ENCODE data around the gene SLC4A7. TPM values are rescaled to one million over a fixed set of nuclear protein-coding genes. Genes with fewer than 3 reads are reported as not detected.

The SLC4A7 gene
- total RNA-seq, 2 donors from 2014 or later: 39.7 to 106 TPM

- no peak overlapping the region for H3K4me3 Mint-ChIP-seq
- H3K4me1 Mint-ChIP-seq (ENCODE audit: low read depth in 2 of 2): no peaks in the 10 kb centered on the region
- no peak for ATAC-seq
- H3K36me3 Mint-ChIP-seq: no peaks in the 10 kb centered on the region
- no peak overlapping the region for H3K27ac Mint-ChIP-seq
- H3K27me3 Mint-ChIP-seq: peaks cover 0 to 4% of the 10 kb centered on the region in 2 donors
- no peaks in the 10 kb centered on the region for H3K9me3 Mint-ChIP-seq
- DNase-seq (ENCODE audit: low spot score): no peak
Observed at GRCh38 chr3:27507111-27507510, 22.9 kb upstream of the SLC4A7 start.

DNA sequence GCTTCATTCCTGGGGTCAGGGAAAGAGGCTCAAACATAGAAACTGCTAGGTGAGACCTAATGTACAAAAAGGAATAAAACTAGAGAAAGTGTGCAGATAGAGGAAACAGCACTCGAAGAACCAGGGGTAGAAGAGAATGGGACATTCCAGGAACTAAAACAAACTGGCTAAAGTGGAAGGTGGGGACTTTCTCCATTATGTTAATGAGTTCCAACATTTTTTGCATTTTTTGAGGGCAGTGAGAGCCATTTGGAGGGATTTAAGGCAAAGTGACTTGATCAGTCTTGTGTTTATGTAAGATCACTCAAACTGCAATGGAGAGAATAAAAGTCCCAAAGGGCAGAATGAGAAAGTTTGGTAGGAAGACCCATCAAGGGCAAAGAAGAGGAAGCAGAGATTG, 20.6 kb upstream of the SLC4A7 start:
- Mint-ChIP-seq H3K4me3 (no peak overlapping the region), H3K27me3 (peaks cover 0 to 4% of the 10 kb centered on the region in 2 donors), H3K9me3 (no peaks in the 10 kb centered on the region), H3K36me3 (no peaks in the 10 kb centered on the region), H3K27ac (no peak overlapping the region), H3K4me1 (ENCODE audit: low read depth in 2 of 2) (no peaks in the 10 kb centered on the region)
- ATAC-seq (no peak), DNase-seq (ENCODE audit: low spot score) (no peak)

DNA sequence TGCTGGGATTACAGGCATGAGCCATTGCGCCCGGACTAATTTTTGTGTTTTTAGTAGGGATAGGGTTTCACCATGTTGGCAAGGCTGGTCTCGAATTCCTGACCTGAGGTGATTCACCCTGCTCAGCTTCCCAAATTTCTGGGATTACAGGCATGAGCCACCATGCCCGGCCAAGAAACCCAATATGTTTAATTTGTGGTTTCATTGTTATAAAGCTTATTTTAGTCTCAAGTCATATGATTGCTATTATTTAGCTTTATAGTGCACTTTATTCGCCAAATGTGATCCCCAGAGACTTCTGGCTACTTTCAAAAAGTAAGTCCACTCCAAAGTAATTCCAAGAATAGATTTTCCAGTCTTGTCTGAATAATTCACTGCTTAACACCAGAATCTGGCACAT, 19.3 kb upstream of the SLC4A7 start:
- Mint-ChIP-seq H3K27me3 (peaks cover 0 to 4% of the 10 kb centered on the region in 2 donors), H3K27ac (no peak overlapping the region), H3K36me3 (no peaks in the 10 kb centered on the region), H3K4me3 (no peak overlapping the region), H3K9me3 (no peaks in the 10 kb centered on the region), H3K4me1 (ENCODE audit: low read depth in 2 of 2) (no peaks in the 10 kb centered on the region)
- DNase-seq (ENCODE audit: low spot score) (no peak), ATAC-seq (no peak)

DNA sequence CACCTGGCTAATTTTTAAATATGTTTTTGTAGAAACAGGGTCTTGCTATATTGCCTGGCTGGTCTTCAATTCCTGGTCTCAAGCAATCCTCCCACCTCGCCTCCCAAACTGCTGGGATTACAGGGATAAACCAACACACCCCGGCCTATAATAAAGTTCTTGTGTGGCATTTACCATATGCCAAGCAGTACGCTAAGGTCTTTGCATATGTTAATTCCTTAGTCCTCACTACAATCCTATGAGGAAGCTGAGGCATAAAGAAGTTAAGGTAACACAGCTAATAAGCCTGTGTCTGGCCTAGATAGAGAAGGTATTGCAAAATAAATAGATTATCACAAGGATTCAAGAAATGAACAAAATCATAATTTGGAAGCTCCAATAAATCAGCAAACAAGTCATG, 17.6 kb upstream of the SLC4A7 start:
- H3K4me1 Mint-ChIP-seq (ENCODE audit: low read depth in 2 of 2): no peaks in the 10 kb centered on the region
- ATAC-seq: no peak

DNA sequence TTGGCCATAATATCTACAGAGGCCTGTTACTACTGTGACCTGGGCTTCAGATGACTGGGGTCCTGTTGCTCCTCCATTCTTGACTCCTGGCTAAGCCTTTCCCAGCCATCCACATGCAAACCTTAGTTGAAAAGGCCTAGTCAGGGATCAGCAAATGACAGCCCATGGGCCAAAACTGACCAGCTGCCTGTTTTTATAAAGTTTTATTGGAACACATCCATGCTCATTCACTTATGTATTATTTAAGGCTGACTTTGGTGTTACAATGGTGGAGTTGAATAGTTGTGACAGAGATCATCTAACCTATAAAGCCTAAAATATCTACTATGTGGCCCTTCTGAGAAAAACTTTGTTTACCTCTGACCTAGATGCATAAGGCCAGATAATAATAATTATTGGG, 16.8 kb upstream of the SLC4A7 start:
- DNase-seq (ENCODE audit: low spot score) (no peak), ATAC-seq (no peak)
- H3K4me1 Mint-ChIP-seq (ENCODE audit: low read depth in 2 of 2): no peaks in the 10 kb centered on the region
- no peaks in the 10 kb centered on the region for H3K9me3 Mint-ChIP-seq
- no peak overlapping the region for H3K27ac Mint-ChIP-seq
- H3K36me3 Mint-ChIP-seq: no peaks in the 10 kb centered on the region
- H3K4me3 Mint-ChIP-seq: no peak overlapping the region
- peaks cover 0 to 4% of the 10 kb centered on the region in 2 donors for H3K27me3 Mint-ChIP-seq

More for the DNA sequence above, 17.6 kb upstream of the SLC4A7 start:
- peaks cover 0 to 4% of the 10 kb centered on the region in 2 donors for H3K27me3 Mint-ChIP-seq
- DNase-seq (ENCODE audit: low spot score): no peak
- no peaks in the 10 kb centered on the region for H3K36me3 Mint-ChIP-seq
- H3K27ac Mint-ChIP-seq: no peak overlapping the region
- H3K4me3 Mint-ChIP-seq: no peak overlapping the region
- H3K9me3 Mint-ChIP-seq: no peaks in the 10 kb centered on the region

DNA sequence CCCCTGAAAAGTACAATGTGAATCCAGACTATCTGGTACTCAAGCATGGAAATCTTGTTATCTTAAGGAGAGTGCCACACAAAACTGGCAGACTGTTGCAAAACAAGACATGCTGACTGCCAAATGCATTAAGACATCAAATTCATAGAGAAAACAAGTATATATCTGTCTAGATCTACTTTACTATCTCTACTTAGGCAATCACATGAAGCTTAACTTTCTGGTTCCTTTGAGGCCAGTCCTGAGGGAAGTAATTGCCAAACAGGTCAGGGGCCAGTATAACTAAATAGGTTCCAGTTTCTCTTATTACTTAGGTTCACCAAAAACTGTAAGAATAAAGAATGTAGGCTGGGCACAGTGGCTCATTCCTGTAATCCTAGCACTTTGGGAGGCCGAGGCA, 15.9 kb upstream of the SLC4A7 start:
- no peak overlapping the region for H3K4me3 Mint-ChIP-seq

GRCh38 chr3:27494784-27495183, 10.6 kb upstream of the SLC4A7 start:
- H3K36me3 Mint-ChIP-seq: no peaks in the 10 kb centered on the region
- no peaks in the 10 kb centered on the region for H3K9me3 Mint-ChIP-seq
- no peak overlapping the region for H3K27ac Mint-ChIP-seq
- DNase-seq (ENCODE audit: low spot score) (no peak), ATAC-seq (no peak)
- H3K4me3 Mint-ChIP-seq: no peak overlapping the region
- no peaks in the 10 kb centered on the region for H3K4me1 Mint-ChIP-seq (ENCODE audit: low read depth in 2 of 2)
- no peaks in the 10 kb centered on the region for H3K27me3 Mint-ChIP-seq

More for the DNA sequence above, 15.9 kb upstream of the SLC4A7 start:
- H3K27ac Mint-ChIP-seq: no peak overlapping the region
- no peaks in the 10 kb centered on the region for H3K9me3 Mint-ChIP-seq
- ATAC-seq (no peak), DNase-seq (ENCODE audit: low spot score) (no peak)
- H3K4me1 Mint-ChIP-seq (ENCODE audit: low read depth in 2 of 2): no peaks in the 10 kb centered on the region
- no peaks in the 10 kb centered on the region for H3K36me3 Mint-ChIP-seq
- peaks cover 0 to 4% of the 10 kb centered on the region in 2 donors for H3K27me3 Mint-ChIP-seq

- DNase-seq (ENCODE audit: low spot score) (no peak), ATAC-seq (no peak)
- Mint-ChIP-seq H3K4me1 (ENCODE audit: low read depth in 2 of 2) (peaks cover 3 to 9% of the 10 kb centered on the region in 2 donors), H3K27ac (no peak overlapping the region), H3K9me3 (no peaks in the 10 kb centered on the region), H3K27me3 (no peaks in the 10 kb centered on the region), H3K4me3 (no peak overlapping the region), H3K36me3 (no peaks in the 10 kb centered on the region)
Observed at GRCh38 chr3:27488821-27489220, 4.6 kb upstream of the SLC4A7 start.

DNA sequence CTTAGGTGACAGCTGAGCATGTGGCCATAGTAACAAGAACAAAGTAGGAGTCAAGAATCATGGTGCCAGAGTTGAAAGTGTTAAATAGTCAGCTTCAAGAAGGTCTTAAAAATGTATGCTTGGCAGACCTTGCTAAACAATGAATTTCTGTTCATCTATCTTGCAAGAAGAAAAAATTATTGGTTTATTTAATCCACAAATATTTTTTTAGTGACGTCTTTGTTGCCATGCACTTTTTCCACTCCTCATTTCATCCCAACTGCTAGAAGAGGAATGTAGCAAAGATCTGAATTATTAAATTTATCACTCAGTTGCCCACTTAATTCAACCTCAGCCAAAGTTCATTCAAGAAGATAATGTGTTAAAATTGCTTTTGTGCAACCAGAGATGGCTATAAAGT, 3.2 kb upstream of the SLC4A7 start:
- H3K9me3 Mint-ChIP-seq: no peaks in the 10 kb centered on the region
- H3K36me3 Mint-ChIP-seq: peaks cover 9% of the 10 kb centered on the region
- peaks cover 11 to 20% of the 10 kb centered on the region in 2 donors for H3K4me1 Mint-ChIP-seq (ENCODE audit: low read depth in 2 of 2)
- DNase-seq (ENCODE audit: low spot score) (no peak), ATAC-seq (no peak)
- H3K27me3 Mint-ChIP-seq: no peaks in the 10 kb centered on the region
- no peak overlapping the region for H3K4me3 Mint-ChIP-seq
- H3K27ac Mint-ChIP-seq: no peak overlapping the region

DNA sequence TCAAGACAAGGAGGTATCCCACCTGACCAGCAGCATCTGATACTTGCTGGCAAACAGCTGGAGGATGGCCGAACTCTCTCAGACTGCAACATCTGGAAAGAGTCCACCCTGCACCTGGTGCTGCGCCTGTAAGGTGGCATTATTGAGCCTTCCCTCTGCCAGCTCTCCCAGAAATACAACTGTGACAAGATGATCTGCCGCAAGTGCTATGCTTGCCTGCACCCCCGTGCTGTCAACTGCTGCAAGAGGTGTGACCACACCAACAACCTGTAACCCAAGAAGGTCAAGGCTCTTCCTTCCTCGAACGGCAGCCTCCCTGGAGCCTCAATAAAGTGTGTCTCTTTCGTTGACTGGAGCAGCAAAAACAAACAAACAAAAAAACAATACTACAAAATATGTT, 2.2 kb upstream of the SLC4A7 start:
- Mint-ChIP-seq H3K4me3 (peak overlapping the region; percentile 58), H3K27me3 (no peaks in the 10 kb centered on the region), H3K9me3 (no peaks in the 10 kb centered on the region), H3K27ac (peak overlapping the region in 1 of 2 donors; percentile 36), H3K4me1 (ENCODE audit: low read depth in 2 of 2) (peaks cover 14 to 26% of the 10 kb centered on the region in 2 donors), H3K36me3 (peaks cover 9% of the 10 kb centered on the region)
- ATAC-seq (no peak), DNase-seq (ENCODE audit: low spot score) (no peak)

DNA sequence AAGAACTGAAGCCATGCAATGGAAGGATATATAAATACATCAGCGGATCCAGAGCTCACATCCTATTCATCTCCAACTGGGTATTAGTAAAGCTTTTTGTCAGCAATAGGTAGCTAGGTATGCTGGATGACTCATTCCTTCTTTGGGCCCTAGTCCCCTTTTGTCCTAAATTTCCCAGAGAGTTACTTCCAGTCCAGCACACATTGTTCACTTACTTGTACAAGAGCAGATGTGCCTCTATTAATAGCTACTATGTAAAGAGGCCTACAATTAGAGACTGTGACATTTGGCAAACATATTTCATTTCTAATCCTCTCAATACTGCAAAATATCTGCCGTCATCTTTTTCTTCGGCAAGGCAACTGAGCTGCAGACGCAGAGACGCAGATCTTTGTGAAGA, 1.7 kb upstream of the SLC4A7 start:
- DNase-seq (ENCODE audit: low spot score) (no peak), ATAC-seq (no peak)
- no peaks in the 10 kb centered on the region for H3K27me3 Mint-ChIP-seq
- no peak overlapping the region for H3K27ac Mint-ChIP-seq
- peaks cover 14 to 31% of the 10 kb centered on the region in 2 donors for H3K4me1 Mint-ChIP-seq (ENCODE audit: low read depth in 2 of 2)
- H3K9me3 Mint-ChIP-seq: no peaks in the 10 kb centered on the region
- H3K36me3 Mint-ChIP-seq: peaks cover 9% of the 10 kb centered on the region
- no peak overlapping the region for H3K4me3 Mint-ChIP-seq

DNA sequence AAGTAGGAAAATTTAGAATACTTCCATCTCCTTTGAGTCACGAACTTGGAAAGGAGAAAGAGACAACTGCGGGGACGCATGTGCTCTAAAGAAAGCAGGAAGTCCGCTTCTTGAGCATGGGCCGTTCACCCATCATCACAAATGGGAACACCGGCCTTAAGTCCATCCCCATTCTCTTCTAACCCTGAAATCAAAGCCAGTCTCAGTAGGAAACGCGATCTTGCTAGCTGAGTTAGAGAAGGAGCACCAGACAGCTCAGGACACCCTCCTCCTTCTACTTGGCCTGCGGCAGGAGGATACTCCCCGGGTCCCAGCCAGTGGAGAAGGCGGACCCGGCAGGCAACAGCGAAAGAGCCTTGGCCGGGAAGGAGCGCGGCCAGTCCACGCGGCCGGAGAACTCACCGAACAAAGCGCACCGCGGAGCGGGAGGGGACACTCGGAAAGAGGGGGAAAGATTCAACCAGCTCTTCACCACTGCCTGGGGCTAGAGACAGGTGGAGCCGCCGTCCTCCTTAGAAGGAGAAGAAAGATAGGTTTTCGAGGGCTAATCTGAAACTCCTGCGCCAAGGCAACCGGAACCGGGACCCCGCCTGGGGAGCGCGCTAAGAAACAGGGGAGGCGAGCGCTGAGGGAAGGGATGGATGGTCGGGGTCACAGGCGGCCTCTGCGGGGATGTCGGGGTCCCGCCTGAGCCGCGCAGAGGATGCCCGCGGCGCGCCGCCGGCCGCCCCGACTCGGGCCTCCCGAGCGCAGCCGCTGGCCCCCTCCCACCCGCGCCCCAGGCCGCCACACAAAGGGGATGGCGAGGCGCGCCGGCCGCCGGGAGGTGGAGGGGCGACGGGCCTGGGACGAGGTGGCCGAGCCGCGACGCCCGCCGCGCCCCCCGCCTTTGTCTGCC, 818 bp downstream of the SLC4A7 start:
- Mint-ChIP-seq H3K4me3 (peak overlapping the region; percentile 98), H3K27me3 (no peaks in the 10 kb centered on the region), H3K4me1 (ENCODE audit: low read depth in 2 of 2) (peaks cover 31 to 48% of the 10 kb centered on the region in 2 donors), H3K9me3 (no peaks in the 10 kb centered on the region), H3K36me3 (peaks cover 9% of the 10 kb centered on the region), H3K27ac (peak overlapping the region; percentile 82 to 86)
- ATAC-seq (peak; percentile 0 to 14), DNase-seq (ENCODE audit: low spot score) (peak; percentile 64)

DNA sequence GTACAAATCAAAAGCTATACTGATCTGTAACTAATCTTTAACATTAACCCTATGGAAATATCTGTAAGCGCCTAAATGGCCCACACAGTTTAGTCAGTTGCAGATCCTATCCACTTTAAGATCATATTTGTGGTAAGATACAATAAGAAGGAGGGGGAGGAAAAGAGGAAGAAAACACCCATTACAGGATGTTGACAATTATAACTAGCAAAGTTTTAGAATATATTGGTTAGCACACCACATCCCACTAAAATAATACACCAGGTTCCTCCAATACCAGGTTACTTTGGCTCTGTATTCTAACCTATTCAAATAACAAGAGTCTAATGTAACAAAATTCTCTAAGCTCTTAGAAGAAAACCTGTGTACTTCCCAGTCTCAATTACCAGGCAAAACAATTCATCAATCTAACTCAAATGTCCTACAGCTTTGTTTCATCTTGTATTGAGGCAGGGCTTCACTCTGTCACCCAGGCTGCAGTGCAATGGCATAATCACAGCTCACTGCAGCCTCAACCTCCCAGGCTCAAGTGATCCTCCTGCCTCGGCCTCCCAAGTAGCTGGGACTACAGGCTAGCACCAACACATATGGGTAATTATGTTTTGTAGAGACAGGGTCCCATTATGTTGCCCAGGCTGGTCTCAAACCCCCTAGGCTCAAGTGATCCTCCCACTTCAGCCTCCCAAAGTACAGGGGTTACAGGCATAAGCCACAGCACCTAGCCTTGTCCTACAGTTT, 4.2 kb downstream of the SLC4A7 start:
- peak overlapping the region; percentile 63 to 78 for H3K27ac Mint-ChIP-seq
- peaks cover 25% of the 10 kb centered on the region for H3K36me3 Mint-ChIP-seq
- H3K27me3 Mint-ChIP-seq: no peaks in the 10 kb centered on the region
- DNase-seq (ENCODE audit: low spot score) (no peak), ATAC-seq (no peak)
- H3K4me1 Mint-ChIP-seq (ENCODE audit: low read depth in 2 of 2): peaks cover 36 to 50% of the 10 kb centered on the region in 2 donors
- H3K4me3 Mint-ChIP-seq: peak overlapping the region; percentile 72
- peaks cover 4% of the 10 kb centered on the region for H3K9me3 Mint-ChIP-seq

GRCh38 chr3:27471923-27472550, 12.1 kb downstream of the SLC4A7 start:
- Mint-ChIP-seq H3K4me3 (no peak overlapping the region), H3K9me3 (peaks cover 4% of the 10 kb centered on the region), H3K27me3 (no peaks in the 10 kb centered on the region), H3K27ac (no peak overlapping the region), H3K4me1 (ENCODE audit: low read depth in 2 of 2) (peaks cover 9 to 24% of the 10 kb centered on the region in 2 donors), H3K36me3 (peaks cover 10% of the 10 kb centered on the region)
- DNase-seq (ENCODE audit: low spot score): no peak
- ATAC-seq: no peak

All from natural killer cell treated with Interleukin-12 subunit alpha and Interleukin-12 subunit beta and Interleukin-15 and Interleukin-18, amount 100 ng/mL, for 72 hours (primary cell).